Mammary epithelial cell (primary cell): ENCODE measurements around the gene GNA12.

Experiments used
- CTCF ChIP-seq, 2 donors: IDR thresholded peaks in 1 of 2; conservative IDR thresholded peaks in 1 of 2; 2 replicates each; pipeline ENCODE4 v1.5.1; 2011 to 2012; ENCODE audit warnings: inconsistent platforms in 2 of 2, low read length in 2 of 2, mild to moderate bottlenecking in 2 of 2, control low read depth in 1 of 2, low read depth in 1 of 2; ENCODE audit not compliant: insufficient read depth in 1 of 2; ENCODE audit errors: extremely low read depth in 1 of 2
- EZH2 ChIP-seq: IDR thresholded peaks from 2 replicates; pipeline ENCODE4 v1.6.1; 2012; ENCODE audit warnings: low read length, inconsistent platforms, borderline replicate concordance

- TF ChIP-seq CTCF (conservative IDR thresholded peaks at IDR 0.05 in 1 of 2, IDR thresholded peaks at IDR 0.05 in 1 of 2; ENCODE audit: extremely low read depth in 1 of 2, insufficient read depth in 1 of 2, low read depth in 1 of 2, low read length in 2 of 2), result no peak
- no peak for TF ChIP-seq EZH2
Observed at GRCh38 chr7:2686101-2686500, 158.0 kb downstream of the GNA12 start.
